Hepatocyte (in vitro differentiated cells): ENCODE data around the gene CC2D2A. TPM values are rescaled to one million over a fixed set of nuclear protein-coding genes. Genes with fewer than 3 reads are reported as not detected.

Source experiments
- DNase-seq: peaks from one replicate; pipeline ENCODE4 v3.0.0-alpha.2; 2016; ENCODE audit warnings: low spot score
- H2AFZ ChIP-seq: fragments of 200-600 bp; sonication (generic); 2 replicates; pipeline ENCODE4 v1.6.0; 2016; ENCODE audit warnings: antibody characterized with exemption, mild to moderate bottlenecking
- H3K27ac ChIP-seq: fragments of 200-600 bp; sonication (generic); 2 replicates; pipeline ENCODE4 v1.5.1; 2016; ENCODE audit warnings: mild to moderate bottlenecking
- H3K27me3 ChIP-seq: fragments of 200-600 bp; sonication (generic); 2 replicates; pipeline ENCODE4 v1.6.1; 2016
- H3K36me3 ChIP-seq: fragments of 200-600 bp; sonication (generic); replicated peaks from 2 replicates; pipeline ENCODE4 v1.5.1; 2016; ENCODE audit warnings: low read depth; ENCODE audit not compliant: insufficient read depth
- H3K4me1 ChIP-seq: fragments of 200-600 bp; sonication (generic); 2 replicates; pipeline ENCODE4 v1.5.1; 2016; ENCODE audit warnings: mild to moderate bottlenecking, moderate library complexity; ENCODE audit not compliant: insufficient read depth
- H3K4me2 ChIP-seq: fragments of 200-600 bp; sonication (generic); 2 replicates; pipeline ENCODE4 v1.6.0; 2016
- H3K4me3 ChIP-seq: fragments of 200-600 bp; sonication (generic); 2 replicates; pipeline ENCODE4 v1.5.1; 2016; ENCODE audit warnings: mild to moderate bottlenecking
- H3K79me2 ChIP-seq: fragments of 200-600 bp; sonication (generic); 2 replicates; pipeline ENCODE4 v1.6.0; 2017; ENCODE audit warnings: mild to moderate bottlenecking
- H3K9me2 ChIP-seq: fragments of 200-600 bp; sonication (generic); replicated peaks from 2 replicates; pipeline ENCODE4 v1.6.0; 2017; ENCODE audit warnings: mild to moderate bottlenecking; ENCODE audit not compliant: insufficient read depth
- H3K9me3 ChIP-seq: fragments of 200-600 bp; sonication (generic); 2 replicates; pipeline ENCODE4 v1.5.1; 2016; ENCODE audit warnings: low read depth, mild to moderate bottlenecking
- H4K20me1 ChIP-seq: fragments of 200-600 bp; sonication (generic); 2 replicates; pipeline ENCODE4 v1.6.0; 2016; ENCODE audit warnings: mild to moderate bottlenecking; ENCODE audit not compliant: insufficient read depth, poor library complexity, severe bottlenecking
- EZH2 ChIP-seq: fragments of 200-600 bp; sonication (generic); IDR thresholded peaks from 2 replicates; pipeline ENCODE4 v1.6.1; 2016; ENCODE audit warnings: antibody characterized with exemption, mild to moderate bottlenecking, borderline replicate concordance
- EZH2phosphoT487 ChIP-seq: fragments of 200-600 bp; sonication (generic); IDR thresholded peaks from one replicate; pipeline ENCODE4 v1.6.1; 2018; ENCODE audit warnings: antibody characterized with exemption, mild to moderate bottlenecking, low read depth, moderate library complexity; ENCODE audit not compliant: unreplicated experiment, severe bottlenecking
- WGBS: methylation state at CpG from one replicate; pipeline ENCODE4 v1.1.6; 2016; ENCODE audit warnings: low lambda C conversion rate; ENCODE audit errors: missing lambda C conversion rate; 5-methylcytosine and 5-hydroxymethylcytosine counted together
- polyA plus RNA-seq: library from polyadenylated mRNA; unstranded; fragments of >200 nt; fragmentation: Nextera tagmentation; extraction: Ambion mirVana; gene quantifications from 2 replicates; pipeline ENCODE4 v1.2.1, GENCODE V29; 2016
- total RNA-seq: library from RNA; depleted of rRNA; stranded (reverse); fragments of >200 nt; gene quantifications from 2 replicates; pipeline ENCODE4 v1.2.3, GENCODE V29; 2014
- TF ChIP-seq, protein P1 (sequence below): fragments of 200-600 bp; sonication (generic); IDR thresholded peaks from 2 replicates; pipeline ENCODE4 v1.5.1; 2016; ENCODE audit warnings: antibody characterized with exemption, mild to moderate bottlenecking; ENCODE audit not compliant: poor library complexity

Gene CC2D2A
- total and polyA plus RNA-seq, 2 experiments from 2014 or later: 6.8 to 33.6 TPM

DNA sequence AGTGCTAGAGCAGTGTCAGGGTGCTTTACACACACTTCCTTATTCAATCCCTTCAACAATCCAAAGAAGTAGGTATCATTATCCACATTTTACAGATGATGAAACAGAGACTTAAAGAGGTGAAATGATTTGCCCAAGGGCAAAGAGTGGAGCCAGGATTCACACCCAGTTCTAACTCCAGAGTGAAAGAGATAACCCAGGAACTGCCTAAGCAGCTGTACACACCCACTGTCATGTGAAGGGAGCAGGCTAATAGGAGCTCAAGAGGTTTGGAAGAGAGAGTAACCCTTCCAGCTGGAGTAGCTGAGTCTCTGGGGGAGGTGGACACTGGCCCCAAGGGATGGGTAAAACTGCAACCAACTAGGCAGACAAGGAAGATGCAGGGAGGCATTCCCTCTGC is 92.9 kb downstream of the CC2D2A start:
- H3K9me3 ChIP-seq: no peaks in the 10 kb centered on the region
- TF ChIP-seq EZH2phosphoT487 (no peak), EZH2 (no peak)
- TF ChIP-seq, protein P1, sequence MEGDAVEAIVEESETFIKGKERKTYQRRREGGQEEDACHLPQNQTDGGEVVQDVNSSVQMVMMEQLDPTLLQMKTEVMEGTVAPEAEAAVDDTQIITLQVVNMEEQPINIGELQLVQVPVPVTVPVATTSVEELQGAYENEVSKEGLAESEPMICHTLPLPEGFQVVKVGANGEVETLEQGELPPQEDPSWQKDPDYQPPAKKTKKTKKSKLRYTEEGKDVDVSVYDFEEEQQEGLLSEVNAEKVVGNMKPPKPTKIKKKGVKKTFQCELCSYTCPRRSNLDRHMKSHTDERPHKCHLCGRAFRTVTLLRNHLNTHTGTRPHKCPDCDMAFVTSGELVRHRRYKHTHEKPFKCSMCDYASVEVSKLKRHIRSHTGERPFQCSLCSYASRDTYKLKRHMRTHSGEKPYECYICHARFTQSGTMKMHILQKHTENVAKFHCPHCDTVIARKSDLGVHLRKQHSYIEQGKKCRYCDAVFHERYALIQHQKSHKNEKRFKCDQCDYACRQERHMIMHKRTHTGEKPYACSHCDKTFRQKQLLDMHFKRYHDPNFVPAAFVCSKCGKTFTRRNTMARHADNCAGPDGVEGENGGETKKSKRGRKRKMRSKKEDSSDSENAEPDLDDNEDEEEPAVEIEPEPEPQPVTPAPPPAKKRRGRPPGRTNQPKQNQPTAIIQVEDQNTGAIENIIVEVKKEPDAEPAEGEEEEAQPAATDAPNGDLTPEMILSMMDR: no peak
- no peak overlapping the region for H3K27ac ChIP-seq
- no peaks in the 10 kb centered on the region for H3K79me2 ChIP-seq
- H3K36me3 ChIP-seq: no peaks in the 10 kb centered on the region
- H3K27me3 ChIP-seq: no peaks in the 10 kb centered on the region
- no peaks in the 10 kb centered on the region for H4K20me1 ChIP-seq
- H2AFZ ChIP-seq: no peak overlapping the region
- H3K4me1 ChIP-seq: peaks cover 5% of the 10 kb centered on the region
- H3K9me2 ChIP-seq: no peaks in the 10 kb centered on the region
- no peak for DNase-seq
- no peak overlapping the region for H3K4me3 ChIP-seq
- no peak overlapping the region for H3K4me2 ChIP-seq

DNA sequence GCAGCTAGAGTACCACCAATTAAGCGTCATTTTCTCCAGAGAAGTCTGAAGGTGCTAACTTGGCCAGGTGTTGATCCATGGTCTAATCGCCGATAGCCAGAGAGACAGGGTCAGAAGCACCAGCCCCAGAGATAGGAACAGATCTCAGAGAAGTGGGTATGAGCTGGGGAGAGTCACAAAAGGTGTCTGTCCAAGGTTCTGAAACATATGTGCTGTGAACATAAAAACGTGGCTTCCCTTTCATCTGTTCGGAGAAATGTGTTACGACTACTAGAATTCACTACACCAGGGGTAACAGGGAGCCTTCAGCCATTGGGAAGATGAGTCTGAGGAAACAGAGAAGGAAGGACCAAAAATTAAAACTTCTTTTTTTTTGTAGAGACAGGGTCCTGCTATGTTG is 94.2 kb downstream of the CC2D2A start:
- Histone ChIP-seq H3K79me2 (no peaks in the 10 kb centered on the region), H3K4me3 (no peak overlapping the region), H3K27ac (no peak overlapping the region), H2AFZ (no peak overlapping the region), H4K20me1 (no peaks in the 10 kb centered on the region), H3K4me1 (no peaks in the 10 kb centered on the region), H3K9me3 (no peaks in the 10 kb centered on the region), H3K27me3 (no peaks in the 10 kb centered on the region), H3K36me3 (no peaks in the 10 kb centered on the region), H3K4me2 (no peak overlapping the region), H3K9me2 (no peaks in the 10 kb centered on the region)
- TF ChIP-seq, protein P1: no peak
- TF ChIP-seq EZH2phosphoT487: no peak
- TF ChIP-seq EZH2: no peak
- WGBS: 80% methylated on average over 6 of the region's 6 CpGs
- no peak for DNase-seq

DNA sequence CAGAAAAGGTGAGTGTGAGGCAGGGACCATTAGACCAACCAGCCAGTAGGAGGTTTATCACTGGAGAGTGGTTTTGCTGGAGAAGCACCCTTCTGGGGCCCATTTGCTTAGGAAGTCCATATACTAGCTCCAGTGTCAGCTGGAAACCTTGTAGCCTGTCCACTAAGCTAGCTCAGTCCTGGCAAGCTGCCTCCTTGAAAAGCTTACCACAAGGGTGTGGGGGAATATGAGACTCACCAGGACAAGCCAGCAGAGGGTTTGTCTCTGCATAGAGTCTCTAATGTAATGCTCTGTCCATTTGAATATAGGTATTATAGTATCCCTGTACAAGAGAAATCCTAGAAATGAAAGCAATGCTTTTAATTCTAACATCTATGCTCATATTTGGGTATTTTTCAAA is 99.1 kb downstream of the CC2D2A start:
- H3K4me1 ChIP-seq: no peaks in the 10 kb centered on the region
- no peaks in the 10 kb centered on the region for H3K79me2 ChIP-seq
- H3K9me3 ChIP-seq: no peaks in the 10 kb centered on the region
- no peak overlapping the region for H2AFZ ChIP-seq
- H4K20me1 ChIP-seq: no peaks in the 10 kb centered on the region
- TF ChIP-seq EZH2 (no peak), EZH2phosphoT487 (no peak)
- TF ChIP-seq, protein P1: no peak
- no peaks in the 10 kb centered on the region for H3K9me2 ChIP-seq
- no peak overlapping the region for H3K4me2 ChIP-seq
- DNase-seq: no peak
- no peaks in the 10 kb centered on the region for H3K27me3 ChIP-seq
- H3K36me3 ChIP-seq: no peaks in the 10 kb centered on the region
- no peak overlapping the region for H3K27ac ChIP-seq
- no peak overlapping the region for H3K4me3 ChIP-seq

GRCh38 chr4:15569746-15570145 is 100.1 kb downstream of the CC2D2A start:
- no peak overlapping the region for H3K4me3 ChIP-seq
- H3K27ac ChIP-seq: no peak overlapping the region
- no peaks in the 10 kb centered on the region for H3K79me2 ChIP-seq
- no peak overlapping the region for H3K4me2 ChIP-seq
- no peaks in the 10 kb centered on the region for H4K20me1 ChIP-seq
- H3K9me3 ChIP-seq: no peaks in the 10 kb centered on the region
- no peaks in the 10 kb centered on the region for H3K4me1 ChIP-seq
- 92% methylated on average over 5 of the region's 5 CpGs for WGBS
- no peak for DNase-seq
- no peak for TF ChIP-seq EZH2
- TF ChIP-seq, protein P1: no peak
- no peak for TF ChIP-seq EZH2phosphoT487
- no peaks in the 10 kb centered on the region for H3K27me3 ChIP-seq
- H2AFZ ChIP-seq: no peak overlapping the region
- H3K9me2 ChIP-seq: no peaks in the 10 kb centered on the region
- H3K36me3 ChIP-seq: no peaks in the 10 kb centered on the region
